GM21619 (cell line): ENCODE results near the gene FAM200B.
"Not testable (repeated sequence)": the region's sequence is repeated elsewhere in the genome, so short reads cannot be mapped to it uniquely, and the experiment has no call there.

ENCODE experiments used
- ATAC-seq: cut with Tn5 transposase; IDR thresholded peaks from one replicate; pipeline ENCODE4 v1.9.1; 2021; ENCODE audit not compliant: unreplicated experiment

The FAM200B gene

DNA sequence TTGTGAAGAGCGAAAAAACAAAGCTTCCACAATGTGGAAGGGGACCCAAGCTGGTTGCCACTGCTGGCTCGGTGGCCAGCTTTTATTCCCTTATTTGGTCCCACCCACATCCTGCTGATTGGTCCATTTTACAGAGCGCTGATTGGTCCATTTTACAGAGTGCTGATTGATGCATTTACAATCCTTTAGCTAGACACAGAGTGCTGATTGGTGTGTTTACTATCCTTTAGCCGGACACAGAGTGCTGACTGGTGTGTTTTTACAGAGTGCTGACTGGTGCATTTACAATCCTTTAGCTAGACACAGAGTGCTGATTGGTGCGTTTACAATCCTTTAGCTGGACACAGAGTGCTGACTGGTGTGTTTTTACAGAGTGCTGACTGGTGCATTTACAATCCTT is 51.4 kb downstream of the FAM200B start:
- not testable (repeated sequence) for ATAC-seq

DNA sequence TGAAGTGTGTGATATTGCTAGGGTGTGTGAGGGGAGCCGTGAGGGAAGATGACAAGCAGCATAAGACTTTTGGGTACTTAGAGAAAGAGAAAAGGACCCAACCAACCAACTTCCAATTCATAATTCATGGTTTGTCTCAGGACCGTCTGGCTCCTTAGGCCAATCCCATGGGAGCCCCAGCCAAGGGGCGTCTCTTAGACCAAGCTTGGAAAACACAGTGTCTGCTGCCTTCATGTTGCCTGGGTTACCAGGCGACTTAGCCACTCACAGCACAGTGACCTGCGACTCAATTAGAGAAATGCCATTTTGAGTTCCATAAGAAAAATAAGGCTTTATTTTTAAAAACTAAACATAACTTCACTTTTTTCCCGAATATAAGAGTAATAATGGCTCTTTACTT is 53.9 kb downstream of the FAM200B start:
- ATAC-seq: no peak

DNA sequence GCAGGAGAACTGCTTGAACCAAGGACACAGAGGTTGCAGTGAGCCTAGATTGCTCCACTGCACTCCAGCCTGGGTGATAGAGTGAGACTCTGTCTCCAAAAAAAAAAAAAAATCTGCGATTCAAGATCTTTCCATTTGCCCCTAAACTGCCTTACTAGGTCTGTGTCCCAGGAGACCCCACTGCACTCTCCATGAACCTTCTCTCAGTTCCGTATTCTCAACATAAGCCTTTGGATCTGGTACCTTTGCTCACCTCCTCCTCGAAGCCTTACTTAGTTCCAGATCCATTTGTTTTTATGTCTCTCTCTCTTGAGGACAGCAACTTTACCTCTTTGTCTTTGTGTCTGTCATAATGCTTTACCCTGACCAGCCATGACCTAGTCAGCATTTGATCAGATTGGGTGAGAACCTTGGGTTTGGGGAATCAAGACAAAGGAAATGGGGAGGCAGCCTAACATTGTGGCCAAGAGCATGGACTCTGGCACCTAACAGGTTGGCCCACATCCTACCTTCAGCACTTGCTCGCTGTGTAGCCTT is 55.0 kb downstream of the FAM200B start:
- no peak for ATAC-seq

DNA sequence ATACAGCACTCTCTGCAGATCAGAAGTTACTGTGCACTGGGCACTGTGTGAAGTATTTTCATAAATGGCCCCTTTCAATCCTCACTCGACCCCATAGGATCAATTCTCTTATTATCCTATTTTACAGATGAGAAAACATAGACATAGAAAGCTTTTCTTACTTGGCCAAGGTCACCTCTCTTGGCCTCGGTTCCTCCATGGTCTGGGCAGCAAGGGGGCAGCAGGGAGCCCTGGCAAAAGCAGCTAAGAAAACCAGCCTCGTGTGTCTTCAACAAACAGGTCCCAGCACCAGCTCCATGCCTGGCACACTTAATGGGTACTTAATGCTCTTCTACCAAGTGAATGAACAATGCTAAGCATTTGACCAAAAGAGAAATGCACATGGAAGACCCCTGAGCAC is 55.6 kb downstream of the FAM200B start:
- no peak for ATAC-seq

DNA sequence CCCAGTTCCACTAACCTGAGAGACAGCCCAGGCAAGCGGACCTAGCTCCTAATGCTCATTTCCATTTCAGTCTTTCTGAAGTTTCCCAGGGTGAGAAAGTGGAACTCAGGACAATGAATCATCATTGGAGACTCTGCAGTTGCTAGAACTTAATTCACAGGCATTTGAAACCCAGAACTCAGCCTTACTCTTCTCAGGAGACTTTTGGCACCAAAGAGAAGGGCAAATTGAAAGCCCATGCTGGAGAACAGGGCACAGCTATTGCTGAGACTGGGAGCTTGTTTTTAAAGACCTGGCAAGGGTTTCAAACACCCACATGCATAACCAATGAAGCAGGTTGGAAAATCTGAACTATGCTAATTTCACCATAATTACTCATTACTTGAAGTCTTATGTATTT is 57.2 kb downstream of the FAM200B start:
- ATAC-seq: no peak
